Neuronal stem cell (in vitro differentiated cells): ENCODE results near the gene PARD6G.

Experiments
- DNase-seq: peaks from one replicate; pipeline ENCODE4 v3.0.0-alpha.2; 2013; ENCODE audit warnings: low spot score
- H2AFZ ChIP-seq: one replicate; pipeline ENCODE4 v1.6.1; 2013; ENCODE audit warnings: mild to moderate bottlenecking, low read length, inconsistent platforms
- H2AK5ac ChIP-seq: 2 replicates; pipeline ENCODE4 v1.6.1; 2013; ENCODE audit warnings: low read depth, mild to moderate bottlenecking, inconsistent platforms, low read length, moderate library complexity, mixed read lengths
- H2BK120ac ChIP-seq: 2 replicates; pipeline ENCODE4 v1.6.1; 2013; ENCODE audit warnings: low read depth, mild to moderate bottlenecking, inconsistent platforms, low read length, moderate library complexity, mixed read lengths
- H2BK12ac ChIP-seq: one replicate; pipeline ENCODE4 v1.6.1; 2013; ENCODE audit warnings: low read length, inconsistent platforms
- H2BK15ac ChIP-seq: 2 replicates; pipeline ENCODE4 v1.6.1; 2013; ENCODE audit warnings: mild to moderate bottlenecking, low read length, inconsistent platforms, mixed read lengths
- H2BK5ac ChIP-seq: one replicate; pipeline ENCODE4 v1.6.1; 2013; ENCODE audit warnings: inconsistent platforms, mild to moderate bottlenecking, low read length, moderate library complexity
- H3K14ac ChIP-seq: one replicate; pipeline ENCODE4 v1.6.1; 2013; ENCODE audit warnings: low read length, inconsistent platforms
- H3K18ac ChIP-seq: 2 replicates; pipeline ENCODE4 v1.6.1; 2013; ENCODE audit warnings: low read length, inconsistent platforms
- H3K23ac ChIP-seq: 2 replicates; pipeline ENCODE4 v1.6.1; 2013; ENCODE audit warnings: low read depth, mild to moderate bottlenecking, mixed read lengths, low read length, inconsistent platforms; ENCODE audit not compliant: poor library complexity
- H3K27ac ChIP-seq: replicated peaks from 3 replicates; pipeline ENCODE4 v1.5.1; 2013; ENCODE audit warnings: low read length, inconsistent platforms
- H3K27me3 ChIP-seq, 3 experiments: 2 replicates each; pipeline ENCODE4 v1.6.1; 2013; ENCODE audit warnings: low read length in 3 of 3, mild to moderate bottlenecking in 2 of 3, inconsistent platforms in 1 of 3, low read depth in 1 of 3, mixed read lengths in 1 of 3, moderate library complexity in 1 of 3; ENCODE audit not compliant: control insufficient read depth in 3 of 3, insufficient read depth in 3 of 3
- H3K36me3 ChIP-seq, 2 donors: replicated peaks in 1 of 2; 2 replicates each; pipeline ENCODE4 v1.6.1; 2013; ENCODE audit warnings: low read length in 2 of 2; ENCODE audit not compliant: control insufficient read depth in 2 of 2, insufficient read depth in 2 of 2
- H3K4ac ChIP-seq: 2 replicates; pipeline ENCODE4 v1.6.1; 2013; ENCODE audit warnings: inconsistent platforms, mild to moderate bottlenecking, low read length, moderate library complexity
- H3K4me1 ChIP-seq, 2 donors: 1 replicate in 1 of 2; 2 replicates in 1 of 2; pipeline ENCODE4 v1.6.1; 2013; ENCODE audit warnings: low read length in 2 of 2, low read depth in 1 of 2; ENCODE audit not compliant: control insufficient read depth in 2 of 2, insufficient read depth in 1 of 2
- H3K4me2 ChIP-seq: one replicate; pipeline ENCODE4 v1.6.1; 2013; ENCODE audit warnings: mild to moderate bottlenecking, low read length, inconsistent platforms; ENCODE audit not compliant: insufficient read depth, poor library complexity, severe bottlenecking
- H3K4me3 ChIP-seq, 2 donors: 2 replicates each; pipeline ENCODE4 v1.5.1; 2013; ENCODE audit warnings: low read length in 2 of 2, mild to moderate bottlenecking in 2 of 2, inconsistent platforms in 1 of 2, moderate library complexity in 1 of 2
- H3K79me1 ChIP-seq: one replicate; pipeline ENCODE4 v1.6.1; 2013; ENCODE audit warnings: low read depth, mild to moderate bottlenecking, inconsistent platforms, low read length, moderate library complexity
- H3K9ac ChIP-seq: one replicate; pipeline ENCODE4 v1.6.1; 2013; ENCODE audit warnings: mild to moderate bottlenecking, low read depth, low read length, inconsistent platforms; ENCODE audit not compliant: poor library complexity
- H3K9me3 ChIP-seq, 2 donors: replicated peaks in 1 of 2; 2 replicates each; pipeline versions ENCODE3 to v1.6.1; 2013; ENCODE audit warnings: low read length in 2 of 2, mild to moderate bottlenecking in 2 of 2, inconsistent platforms in 1 of 2, low read depth in 1 of 2, mixed read lengths in 1 of 2, moderate library complexity in 1 of 2; ENCODE audit not compliant: control insufficient read depth in 2 of 2, insufficient read depth in 1 of 2
- H4K8ac ChIP-seq: one replicate; pipeline ENCODE4 v1.6.1; 2013; ENCODE audit warnings: low read depth, mild to moderate bottlenecking, inconsistent platforms, low read length, moderate library complexity
- H4K91ac ChIP-seq: one replicate; pipeline ENCODE4 v1.6.1; 2013; ENCODE audit warnings: low read length, low read depth, mild to moderate bottlenecking, inconsistent platforms; ENCODE audit not compliant: poor library complexity
- WGBS, 2 donors: extraction: QIAGEN DNeasy Blood & Tissue Kit; methylation state at CpG; one replicate each; pipeline ENCODE4 v1.1.7; 2013; ENCODE audit warnings: missing lambda C conversion rate in 2 of 2, mixed read lengths in 1 of 2; ENCODE audit not compliant: insufficient read length in 2 of 2, insufficient replicate concordance in 1 of 2; ENCODE audit errors: extremely low coverage in 2 of 2; 5-methylcytosine and 5-hydroxymethylcytosine counted together

Gene PARD6G

DNA sequence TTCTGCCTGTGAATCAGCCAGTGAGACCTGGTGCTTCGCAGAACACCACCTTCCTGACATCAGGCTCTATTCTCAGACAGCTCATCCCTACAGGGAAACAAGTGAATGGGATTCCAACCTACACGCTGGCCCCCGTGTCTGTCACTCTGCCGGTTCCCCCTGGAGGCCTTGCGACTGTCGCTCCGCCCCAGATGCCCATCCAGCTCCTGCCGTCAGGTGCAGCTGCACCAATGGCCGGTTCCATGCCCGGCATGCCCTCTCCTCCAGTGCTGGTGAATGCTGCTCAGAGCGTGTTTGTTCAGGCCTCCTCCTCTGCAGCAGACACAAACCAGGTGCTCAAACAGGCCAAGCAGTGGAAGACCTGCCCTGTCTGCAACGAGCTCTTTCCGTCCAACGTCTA is 110.2 kb downstream of the PARD6G start:
- Histone ChIP-seq H3K79me1 (no peaks in the 10 kb centered on the region), H3K27ac (no peak overlapping the region), H3K36me3 (peaks cover 40 to 97% of the 10 kb centered on the region in 2 donors), H3K4me3 (peak overlapping the region in 1 of 2 donors; percentile 2), H2BK15ac (no peak overlapping the region), H4K8ac (no peak overlapping the region), H3K14ac (no peak overlapping the region), H2AK5ac (no peak overlapping the region), H3K9ac (no peak overlapping the region), H2BK12ac (no peak overlapping the region), H3K4me1 (peaks cover 0 to 3% of the 10 kb centered on the region in 2 donors), H2AFZ (no peak overlapping the region), H3K27me3 (no peaks in the 10 kb centered on the region), H3K4ac (no peak overlapping the region), H3K18ac (no peak overlapping the region), H2BK120ac (no peak overlapping the region), H2BK5ac (no peak overlapping the region), H3K9me3 (no peaks in the 10 kb centered on the region), H3K23ac (peak overlapping the region; percentile 12), H4K91ac (no peak overlapping the region), H3K4me2 (no peak overlapping the region)
- WGBS, 2 donors, result no CpG with 5 or more reads among the region's 14 CpGs
- DNase-seq, result no peak

- DNase-seq, result no peak
- Histone ChIP-seq H3K4me1 (peaks cover 0 to 3% of the 10 kb centered on the region in 2 donors), H3K23ac (no peak overlapping the region), H2BK12ac (no peak overlapping the region), H3K36me3 (peaks cover 40 to 98% of the 10 kb centered on the region in 2 donors), H3K14ac (no peak overlapping the region), H3K4me3 (no peak overlapping the region), H3K9ac (no peak overlapping the region), H2BK120ac (no peak overlapping the region), H2AFZ (no peak overlapping the region), H2AK5ac (no peak overlapping the region), H3K27ac (no peak overlapping the region), H3K27me3 (no peaks in the 10 kb centered on the region), H3K4ac (no peak overlapping the region), H3K18ac (no peak overlapping the region), H3K4me2 (no peak overlapping the region), H4K8ac (no peak overlapping the region), H2BK15ac (no peak overlapping the region), H3K9me3 (no peaks in the 10 kb centered on the region), H3K79me1 (no peaks in the 10 kb centered on the region), H2BK5ac (no peak overlapping the region), H4K91ac (no peak overlapping the region)
- no CpG with 5 or more reads among the region's 8 CpGs for WGBS, 2 donors
These were observed 110.6 kb downstream of the PARD6G start for GRCh38 chr18:80136679-80137078.

DNA sequence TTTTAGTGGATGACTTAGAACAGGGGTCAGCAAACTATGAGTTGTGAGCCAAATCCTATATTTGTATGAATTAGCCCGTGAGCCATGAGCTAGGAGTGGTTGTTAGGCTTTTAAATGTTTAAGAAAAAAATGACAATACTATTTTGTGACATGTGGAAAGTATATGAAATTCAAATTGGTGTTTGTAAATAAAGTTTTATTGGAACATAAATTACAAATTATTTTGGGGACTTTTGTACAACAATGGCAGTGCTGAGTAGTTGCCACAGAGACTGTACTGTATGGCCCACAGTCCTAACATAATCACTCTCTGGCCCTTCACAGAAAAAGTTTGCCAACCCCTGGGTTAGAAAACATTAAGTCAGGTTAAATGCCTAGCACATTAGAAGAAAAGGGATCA is 112.2 kb downstream of the PARD6G start:
- Histone ChIP-seq H3K79me1 (no peaks in the 10 kb centered on the region), H4K91ac (no peak overlapping the region), H4K8ac (no peak overlapping the region), H3K9me3 (no peaks in the 10 kb centered on the region), H3K9ac (no peak overlapping the region), H2AFZ (no peak overlapping the region), H3K4ac (no peak overlapping the region), H2BK12ac (no peak overlapping the region), H3K18ac (no peak overlapping the region), H2BK5ac (no peak overlapping the region), H3K4me2 (no peak overlapping the region), H3K23ac (no peak overlapping the region), H2BK120ac (no peak overlapping the region), H3K14ac (no peak overlapping the region), H3K27me3 (no peaks in the 10 kb centered on the region), H2AK5ac (no peak overlapping the region), H3K27ac (no peak overlapping the region), H3K4me3 (no peak overlapping the region), H2BK15ac (no peak overlapping the region), H3K4me1 (peaks cover 0 to 1% of the 10 kb centered on the region in 2 donors), H3K36me3 (peaks cover 37 to 97% of the 10 kb centered on the region in 2 donors)
- no CpG with 5 or more reads among the region's 1 CpG for WGBS, 2 donors
- no peak for DNase-seq

DNA sequence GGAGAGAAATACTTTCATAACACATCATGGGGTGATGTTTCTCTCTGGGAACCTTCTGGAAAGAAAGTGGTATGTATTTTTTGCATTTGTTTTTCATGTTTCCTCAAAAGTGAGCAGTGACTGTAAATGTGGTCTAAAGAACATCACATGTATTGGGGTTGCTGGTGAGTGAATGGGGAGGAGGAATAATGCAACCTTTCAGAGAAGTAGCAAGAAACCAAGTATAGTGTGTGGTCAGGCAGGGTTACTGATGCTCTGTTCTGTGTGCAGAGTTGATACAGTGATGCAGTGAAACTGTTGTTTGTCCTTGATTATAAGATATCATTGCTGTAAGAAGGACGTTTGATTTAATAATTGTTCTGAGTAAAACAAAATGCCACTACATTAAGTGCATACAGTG is 114.2 kb downstream of the PARD6G start:
- Histone ChIP-seq H3K14ac (no peak overlapping the region), H3K79me1 (peaks cover 2% of the 10 kb centered on the region), H3K9me3 (peaks cover 0 to 12% of the 10 kb centered on the region in 2 donors), H3K23ac (no peak overlapping the region), H3K9ac (no peak overlapping the region), H2BK12ac (no peak overlapping the region), H3K27me3 (no peaks in the 10 kb centered on the region), H3K4ac (no peak overlapping the region), H4K91ac (no peak overlapping the region), H3K27ac (no peak overlapping the region), H2BK5ac (no peak overlapping the region), H3K4me2 (no peak overlapping the region), H4K8ac (no peak overlapping the region), H2BK120ac (no peak overlapping the region), H2AK5ac (no peak overlapping the region), H3K4me3 (no peak overlapping the region), H3K36me3 (peaks cover 32 to 95% of the 10 kb centered on the region in 2 donors), H3K4me1 (peaks cover 0 to 9% of the 10 kb centered on the region in 2 donors), H2BK15ac (no peak overlapping the region), H2AFZ (no peak overlapping the region), H3K18ac (no peak overlapping the region)
- WGBS, 2 donors, result no CpG with 5 or more reads among the region's 1 CpG
- DNase-seq, result no peak
